A204.1 (cell line): ENCODE measurements around the gene SORL1.
"Not testable (repeated sequence)": the region's sequence is repeated elsewhere in the genome, so short reads cannot be mapped to it uniquely, and the experiment has no call there.

ENCODE experiments used
- FAIRE-seq: peaks from 2 replicates; lab custom pipeline; 2012; peaks lifted over from hg19 to GRCh38; lab: Jason Lieb, UNC

Gene SORL1

DNA sequence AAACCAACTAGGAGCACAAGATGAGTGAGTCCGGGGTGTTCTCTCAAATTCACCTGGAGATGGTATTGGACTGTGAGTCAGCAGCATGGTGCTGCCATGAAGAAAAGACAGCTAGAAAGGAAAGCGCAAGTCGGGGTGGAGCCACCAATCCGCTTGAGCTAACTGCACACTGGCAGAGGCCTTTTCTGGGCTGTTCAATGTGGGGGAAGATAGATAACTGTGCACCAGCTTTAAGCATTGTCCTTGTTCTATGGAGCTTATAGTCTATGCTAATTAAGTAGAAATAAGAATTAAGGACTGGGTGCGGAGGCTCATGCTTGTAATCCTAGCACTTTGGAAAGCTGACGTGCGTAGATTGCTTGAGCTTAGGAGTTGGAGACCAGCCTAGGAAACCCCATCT, 22.6 kb downstream of the SORL1 start:
- FAIRE-seq = no peak

DNA sequence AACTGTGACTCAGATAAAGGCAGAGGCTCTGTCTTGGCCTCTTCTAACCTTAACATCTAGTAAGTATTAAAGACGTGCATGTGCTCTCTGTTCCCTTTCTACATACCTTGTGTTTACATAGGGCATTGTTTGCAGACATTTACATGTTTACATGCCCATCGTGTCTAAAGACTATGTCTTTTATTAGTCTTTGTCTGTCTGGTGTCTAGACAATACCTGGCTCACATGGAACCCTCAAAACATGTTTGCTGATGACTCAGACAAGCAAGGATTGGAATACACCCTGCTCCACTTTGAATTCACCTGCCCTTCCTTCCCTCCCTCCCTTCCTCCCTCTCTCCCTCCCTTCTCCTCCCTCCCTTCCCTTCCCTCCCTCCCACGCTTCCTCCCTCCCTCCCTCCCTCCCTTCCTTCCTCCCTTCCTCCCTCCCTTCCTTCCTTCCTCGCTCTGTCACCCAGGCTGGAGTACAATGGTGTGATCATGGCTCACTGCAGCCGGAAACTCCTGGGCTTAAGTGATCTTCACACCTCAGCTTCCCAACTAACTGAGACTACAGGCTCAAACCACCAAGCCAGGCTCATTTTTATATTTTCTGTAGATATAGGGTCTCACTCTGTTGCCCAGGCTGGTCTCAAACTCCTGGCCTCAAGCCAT, 24.4 kb downstream of the SORL1 start:
- no peak for FAIRE-seq

DNA sequence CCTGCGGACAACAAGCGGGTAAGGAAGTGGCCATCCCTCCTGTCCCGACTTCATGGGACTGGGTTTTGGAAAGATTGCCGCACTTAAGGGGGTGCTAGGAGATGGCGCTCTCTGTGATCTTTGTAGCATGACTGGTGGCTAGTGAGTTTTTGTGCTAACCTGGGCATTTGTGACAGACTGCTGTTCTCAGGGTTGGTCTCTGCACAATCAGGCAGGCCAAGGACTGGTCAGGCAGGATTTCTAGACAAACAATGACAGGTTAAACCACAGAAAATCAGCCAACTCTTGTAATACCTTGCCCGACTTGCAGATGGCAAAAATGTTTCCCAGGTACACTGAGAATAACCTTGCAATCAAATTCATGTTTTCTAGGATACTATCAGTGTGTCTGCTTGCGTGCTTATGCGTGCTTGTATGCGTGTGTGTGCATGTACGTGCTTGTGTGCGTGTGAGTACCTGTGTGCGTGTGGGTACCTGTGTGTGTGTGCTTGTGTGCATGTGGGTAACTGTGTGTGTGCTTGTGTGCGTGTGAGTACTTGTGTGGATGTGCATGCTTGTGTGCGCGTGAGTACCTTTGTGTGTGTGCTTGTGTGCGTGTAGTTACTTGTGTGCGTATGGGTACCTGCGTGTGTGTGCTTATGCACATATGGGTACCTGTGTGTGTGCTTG, 26.2 kb downstream of the SORL1 start:
- FAIRE-seq = no peak

DNA sequence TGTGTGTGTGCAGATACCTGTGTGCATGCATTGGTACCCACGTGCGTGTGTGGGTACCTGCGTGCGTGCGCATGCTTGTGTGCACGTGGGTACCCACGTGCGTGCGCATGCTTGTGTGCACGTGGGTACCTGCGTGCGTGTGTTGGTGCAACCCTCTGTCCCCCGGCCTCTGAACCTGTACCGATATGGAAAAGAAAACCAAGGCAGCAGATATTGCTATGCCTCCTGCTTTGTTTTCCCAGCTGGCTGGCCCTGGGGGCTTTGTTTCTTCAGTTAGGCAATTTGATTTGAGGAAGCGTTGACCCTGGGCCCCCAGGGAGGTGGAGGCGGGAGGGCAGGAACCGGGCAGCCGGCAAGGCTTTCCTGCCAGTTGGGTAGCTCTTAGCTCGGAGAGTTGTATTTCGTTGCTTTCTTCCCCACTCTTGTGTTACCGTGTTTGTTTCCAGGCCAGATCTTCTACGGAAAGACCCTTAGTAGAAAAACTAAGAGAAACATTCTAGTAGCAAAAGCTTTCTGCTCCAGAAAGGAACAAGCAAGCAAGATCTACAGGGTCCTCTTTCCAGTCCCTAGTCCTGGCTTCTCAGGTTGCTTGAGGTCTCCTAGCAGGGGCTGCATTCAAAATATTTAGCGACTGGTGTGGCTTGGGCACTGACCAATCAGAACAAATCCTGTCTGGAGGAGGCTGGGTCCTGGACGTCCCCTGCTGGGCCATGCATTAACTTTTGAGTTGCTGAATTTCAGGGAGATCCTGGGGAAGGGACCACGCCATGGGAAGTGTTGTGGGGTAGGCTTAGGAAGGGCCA, 27.0 kb downstream of the SORL1 start:
- no peak for FAIRE-seq

DNA sequence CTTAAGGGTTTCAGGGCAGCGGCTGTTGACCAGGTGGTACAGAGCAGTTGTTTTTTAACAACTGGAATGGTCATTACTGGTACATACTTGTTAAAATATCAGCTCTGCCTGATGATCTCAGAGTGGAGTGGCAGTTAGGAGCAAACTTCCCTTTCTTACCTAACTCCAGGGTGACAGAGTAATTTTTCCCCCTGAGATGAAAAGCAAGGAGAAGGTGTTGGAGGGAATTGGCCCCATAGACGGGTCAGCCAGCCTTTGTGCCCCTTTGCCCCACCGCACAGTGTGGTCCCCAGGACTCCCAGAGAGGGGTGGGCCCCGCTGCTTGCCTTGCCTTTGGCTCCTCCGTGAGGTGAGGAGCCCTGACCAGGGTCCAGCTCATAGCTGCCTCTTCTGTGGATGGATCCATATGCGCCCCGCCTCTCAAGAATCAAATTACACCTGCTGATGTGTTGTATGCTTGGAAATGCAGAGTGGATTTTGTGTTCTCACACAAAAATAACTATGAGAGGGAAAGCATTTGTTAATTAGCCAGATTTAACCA, 27.7 kb downstream of the SORL1 start:
- FAIRE-seq = no peak

DNA sequence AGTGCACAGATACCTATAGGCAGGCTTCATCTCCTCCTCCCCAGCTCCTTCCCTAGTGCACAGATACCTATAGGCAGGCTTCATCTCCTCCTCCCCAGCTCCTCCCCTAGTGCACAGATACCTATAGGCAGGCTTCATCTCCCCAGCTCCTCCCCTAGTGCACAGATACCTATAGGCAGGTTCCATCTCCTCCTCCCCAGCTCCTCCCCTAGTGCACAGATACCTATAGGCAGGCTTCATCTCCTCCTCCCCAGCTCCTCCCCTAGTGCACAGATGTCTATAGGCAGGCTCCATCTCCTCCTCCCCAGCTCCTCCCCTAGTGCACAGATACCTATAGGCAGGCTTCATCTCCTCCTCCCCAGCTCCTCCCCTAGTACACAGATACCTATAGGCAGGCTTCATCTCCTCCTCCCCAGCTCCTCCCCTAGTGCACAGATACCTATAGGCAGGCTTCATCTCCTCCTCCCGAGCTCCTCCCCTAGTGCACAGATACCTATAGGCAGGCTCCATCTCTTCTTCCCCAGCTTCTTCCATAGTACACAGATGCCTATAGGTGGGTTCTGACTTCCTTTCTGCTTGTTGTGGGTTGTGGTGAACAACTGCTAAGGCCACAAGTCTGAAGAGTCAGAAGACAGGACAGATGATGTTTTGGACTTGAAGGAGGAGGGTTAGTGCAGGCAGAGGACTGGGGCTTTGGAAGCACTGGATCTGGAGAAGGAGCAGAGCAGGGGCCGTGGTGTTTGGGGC, 29.5 kb downstream of the SORL1 start:
- FAIRE-seq = not testable (repeated sequence)

DNA sequence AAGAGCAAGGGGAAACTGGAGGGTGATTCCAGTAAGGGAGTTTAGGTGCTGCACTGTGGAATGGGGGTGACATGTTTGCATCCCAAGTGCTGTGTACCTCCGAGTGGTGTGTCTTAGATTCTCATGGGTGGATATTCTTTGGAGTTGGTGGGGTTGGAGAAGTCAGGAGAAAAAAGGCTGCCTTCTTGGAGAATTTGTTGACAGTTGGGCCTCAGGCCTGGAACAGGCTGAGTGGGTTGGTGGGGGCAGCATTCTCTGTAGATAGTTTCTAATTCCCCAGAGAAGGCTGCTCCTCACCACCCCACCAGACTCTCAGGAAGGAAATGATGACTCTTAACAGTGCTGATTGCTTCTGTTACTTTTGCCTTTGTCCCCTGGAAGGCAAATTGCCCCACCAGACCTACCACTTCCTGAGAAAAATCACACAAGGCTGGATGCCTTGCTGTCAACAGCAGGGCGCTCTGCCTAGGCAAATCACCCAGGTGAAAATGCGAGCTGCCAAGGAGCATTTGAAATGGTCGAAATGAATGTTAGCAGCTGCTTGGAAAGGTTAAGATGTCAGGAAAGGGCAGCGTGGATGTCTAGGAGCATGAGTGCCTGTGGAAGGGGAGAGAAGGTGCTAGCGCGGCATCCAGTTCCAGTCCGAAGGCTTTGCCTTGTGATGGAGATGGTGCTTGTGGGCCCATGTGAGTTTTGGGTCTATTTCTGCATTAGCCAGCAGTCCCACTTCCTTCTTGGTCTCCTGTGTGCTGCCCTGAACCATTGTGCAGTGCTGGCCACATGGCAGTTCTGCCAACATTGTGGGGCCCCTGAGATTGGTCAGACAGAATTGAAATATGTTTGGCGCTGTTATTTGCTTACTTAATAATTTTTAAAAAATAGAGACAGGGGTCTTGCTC, 30.4 kb downstream of the SORL1 start:
- FAIRE-seq = no peak

DNA sequence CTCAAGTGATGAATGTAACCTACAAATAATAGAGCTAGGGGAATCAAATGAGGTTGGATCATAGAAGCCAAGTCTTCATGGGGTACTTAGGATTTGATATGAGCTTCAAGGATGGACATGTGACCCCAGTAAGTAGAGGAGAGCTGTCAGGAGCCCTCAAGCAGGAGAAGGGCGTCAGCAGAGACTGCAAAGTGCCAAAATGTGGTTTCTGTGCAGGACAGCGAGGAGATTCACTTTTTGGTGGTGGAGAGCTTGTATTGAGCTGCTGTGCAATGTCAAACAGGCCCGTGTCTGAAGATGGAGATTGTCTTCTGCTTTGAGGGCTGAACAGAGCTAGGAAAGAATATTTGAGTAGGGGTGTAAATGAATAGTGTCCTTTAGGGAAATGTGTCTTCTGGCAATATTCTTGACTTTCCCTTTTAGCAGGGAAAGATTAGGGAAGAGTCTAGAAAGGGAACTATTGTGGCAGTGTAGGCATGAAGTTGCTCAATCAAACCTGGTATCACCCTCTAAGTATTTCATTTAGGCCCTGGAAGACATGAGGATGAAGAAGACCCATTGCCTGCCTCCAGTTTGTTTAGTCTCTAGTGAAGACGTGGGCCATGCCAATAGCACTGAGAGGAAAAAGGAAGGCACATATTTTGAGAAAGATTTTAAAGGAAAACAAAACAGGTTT, 31.8 kb downstream of the SORL1 start:
- FAIRE-seq = no peak

DNA sequence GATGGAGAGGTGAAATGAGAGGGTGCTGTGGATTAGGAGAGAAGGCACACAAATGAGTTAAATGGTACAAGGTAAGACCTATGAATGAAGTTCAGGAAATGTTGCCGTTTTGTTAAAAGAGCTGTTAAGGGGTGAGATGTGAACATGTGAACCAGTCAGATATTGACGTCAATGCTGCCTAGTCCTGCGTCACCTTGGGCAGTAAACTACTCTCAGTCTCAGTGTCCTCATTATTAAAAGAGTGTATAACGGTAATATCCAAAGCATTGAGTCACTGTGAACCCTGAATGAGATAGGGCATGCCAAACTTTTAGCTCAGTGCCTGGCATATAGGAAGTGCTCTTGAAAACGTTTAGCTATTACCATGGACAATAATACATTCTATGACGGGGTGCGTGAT, 33.1 kb downstream of the SORL1 start:
- FAIRE-seq = no peak

DNA sequence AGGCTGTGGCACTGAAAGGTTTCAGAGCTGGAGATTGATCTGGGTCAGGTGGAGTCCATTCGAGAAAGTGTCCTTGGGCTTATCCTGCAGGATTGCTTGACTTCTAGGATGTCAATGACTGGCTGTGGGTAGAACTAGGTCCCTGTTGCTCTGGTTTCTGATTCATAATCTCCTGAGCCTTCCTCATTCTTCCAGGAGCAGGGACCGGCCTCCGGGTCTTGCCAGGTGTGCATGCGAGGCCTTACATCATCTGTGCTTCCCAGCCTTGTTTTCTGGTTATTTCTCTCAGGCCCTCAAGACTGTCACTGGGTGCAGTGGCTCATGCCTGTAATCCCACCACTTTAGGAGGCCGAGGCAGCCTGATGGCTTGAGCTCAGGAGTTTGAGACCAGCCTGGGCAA, 33.9 kb downstream of the SORL1 start:
- FAIRE-seq = no peak

DNA sequence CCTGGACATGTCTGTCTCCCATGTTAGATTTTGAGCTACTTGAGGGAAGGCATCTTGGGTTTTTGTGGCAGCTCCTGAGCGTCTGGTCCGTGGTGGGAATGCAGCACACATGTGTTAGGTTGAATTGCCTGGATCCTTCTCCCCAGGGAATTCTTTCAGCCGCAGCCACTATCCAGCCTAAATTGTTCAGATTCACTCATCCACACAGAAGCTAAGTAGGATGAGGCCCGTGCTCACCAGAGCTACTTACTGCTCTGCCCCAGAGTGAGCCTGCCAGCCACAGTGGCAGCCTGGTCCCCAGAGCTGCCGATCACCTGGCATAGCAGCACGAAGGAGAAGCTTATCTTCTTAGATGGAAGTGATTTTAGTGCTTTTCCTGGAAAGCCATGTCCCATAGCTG, 35.1 kb downstream of the SORL1 start:
- FAIRE-seq = no peak

DNA sequence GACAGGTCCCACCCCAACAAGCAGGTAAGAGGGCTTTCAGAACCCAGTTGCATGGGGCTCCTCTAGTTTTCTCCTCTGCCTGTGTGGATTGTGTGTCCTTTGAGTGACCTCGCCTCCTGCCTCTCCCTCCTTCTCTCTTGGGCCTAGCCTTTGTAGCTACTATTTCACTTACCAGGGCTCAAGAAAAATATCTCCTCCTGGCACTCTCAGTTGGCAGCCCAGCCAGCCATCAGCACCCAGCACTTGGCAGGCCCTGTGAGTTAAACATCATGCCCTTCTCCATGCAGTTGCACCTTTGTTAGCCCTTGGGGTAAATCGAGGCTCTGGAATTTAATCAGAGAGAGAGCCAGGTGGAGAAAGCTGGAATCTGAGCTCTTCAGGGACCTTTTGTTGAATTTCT, 36.1 kb downstream of the SORL1 start:
- no peak for FAIRE-seq

DNA sequence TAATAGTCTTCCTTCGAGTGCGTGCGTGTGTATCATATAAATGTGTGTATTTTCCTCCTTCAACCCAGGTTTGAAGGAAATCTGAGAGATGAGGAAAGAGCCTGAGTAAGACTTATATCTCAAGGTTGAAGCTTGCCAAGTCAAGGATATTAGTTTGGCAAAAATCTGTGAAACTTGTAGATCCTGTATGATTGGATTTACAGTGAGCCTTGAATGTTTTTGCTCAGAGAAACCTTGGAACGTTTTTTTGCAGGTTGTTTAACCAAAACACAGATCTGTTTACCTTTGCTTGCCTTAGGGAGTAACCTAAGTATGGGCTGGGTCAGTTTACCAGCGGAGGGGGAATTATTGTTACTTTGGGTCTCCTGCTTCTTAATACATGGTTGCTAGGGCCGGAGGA, 36.5 kb downstream of the SORL1 start:
- FAIRE-seq = no peak

DNA sequence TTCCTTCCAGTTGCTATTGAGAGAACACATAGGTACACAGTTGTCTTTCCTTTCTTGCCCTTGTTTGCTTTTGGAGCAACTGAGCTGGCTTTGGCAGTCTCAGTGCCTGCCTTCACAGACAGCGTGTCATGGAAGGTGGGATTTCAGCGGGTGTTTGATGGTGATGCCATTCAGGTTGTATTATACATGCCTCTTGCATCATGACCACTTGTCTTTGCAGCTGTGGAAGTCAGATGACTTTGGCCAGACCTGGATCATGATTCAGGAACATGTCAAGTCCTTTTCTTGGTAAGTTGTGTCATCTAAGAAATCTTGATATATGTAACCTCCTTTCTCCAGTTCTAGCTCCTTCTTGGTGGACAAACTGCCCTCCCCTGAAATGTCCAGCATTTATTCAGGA, 37.7 kb downstream of the SORL1 start:
- FAIRE-seq = no peak

DNA sequence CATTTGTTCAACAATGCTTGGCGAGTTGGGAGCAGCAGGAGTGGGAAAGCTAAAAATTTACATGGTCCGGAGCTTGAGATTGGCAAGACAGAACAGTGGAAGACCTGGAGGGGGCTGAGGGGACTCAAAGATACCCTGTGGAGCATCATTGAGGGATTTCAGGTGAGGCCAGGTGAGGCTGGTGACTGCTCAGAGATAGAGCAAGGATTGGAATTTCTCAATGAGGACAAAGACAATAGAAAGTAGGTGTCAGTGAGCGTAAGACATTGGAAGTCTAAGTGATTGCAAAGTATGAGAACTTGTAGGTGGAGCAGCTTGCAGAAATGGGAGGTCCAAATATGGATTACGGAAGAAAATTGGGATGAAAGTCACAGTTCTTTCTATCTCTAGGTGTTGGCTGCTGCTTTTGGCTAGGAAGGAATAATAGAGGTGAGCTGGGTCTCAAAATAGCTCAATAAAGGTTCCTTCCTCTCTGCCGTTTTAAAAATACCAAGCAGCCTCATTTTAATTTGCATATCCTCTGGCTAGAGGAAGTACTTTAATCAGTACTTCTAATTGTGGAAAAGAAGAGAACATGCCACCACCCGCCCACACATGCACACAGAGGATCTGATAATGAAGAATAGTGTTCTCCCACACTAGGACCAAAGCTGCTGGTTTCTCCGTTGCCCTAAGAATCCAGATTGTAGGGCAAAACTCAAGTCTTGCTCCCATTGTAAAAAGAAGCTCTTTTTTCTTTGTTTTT, 42.4 kb downstream of the SORL1 start:
- FAIRE-seq = no peak

DNA sequence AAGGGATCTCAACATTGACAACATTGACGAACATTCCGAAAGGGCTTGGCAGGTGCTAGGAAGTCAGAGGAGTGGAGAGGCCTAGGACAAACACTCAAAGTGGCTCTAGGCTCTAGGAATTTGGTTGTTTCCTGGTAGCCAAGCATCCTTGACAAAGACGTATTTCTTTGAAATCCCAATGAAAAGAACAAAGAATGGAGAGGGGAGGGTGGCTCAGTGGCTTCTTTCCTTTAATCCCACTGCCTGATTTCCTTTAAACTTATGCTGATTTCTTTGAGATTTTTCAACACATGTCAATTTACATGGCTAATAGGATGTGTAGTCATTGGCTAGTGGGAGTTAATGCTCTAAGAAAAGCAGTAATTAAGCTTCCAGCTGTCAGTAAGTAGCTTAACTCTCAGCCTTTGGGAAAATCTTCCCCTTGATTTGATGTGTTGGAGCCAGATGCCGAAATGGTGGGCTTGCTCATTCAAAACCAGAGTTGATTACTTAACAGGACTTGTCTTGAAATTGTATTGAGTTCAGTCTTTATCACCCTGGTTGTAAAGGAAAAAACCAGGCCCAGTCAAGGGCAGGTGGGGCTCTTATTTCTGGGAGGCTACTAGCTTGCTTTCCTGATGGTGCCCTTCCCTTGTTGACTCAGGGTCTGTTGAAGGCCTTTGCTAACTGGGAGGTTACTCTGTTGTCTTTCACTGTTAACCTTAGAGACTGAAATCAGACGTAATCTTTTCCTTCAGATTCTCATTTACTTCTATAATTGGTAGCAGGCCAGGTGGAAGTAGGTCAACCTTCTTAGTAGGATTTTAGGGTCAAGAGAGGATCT, 45.3 kb downstream of the SORL1 start:
- no peak for FAIRE-seq

DNA sequence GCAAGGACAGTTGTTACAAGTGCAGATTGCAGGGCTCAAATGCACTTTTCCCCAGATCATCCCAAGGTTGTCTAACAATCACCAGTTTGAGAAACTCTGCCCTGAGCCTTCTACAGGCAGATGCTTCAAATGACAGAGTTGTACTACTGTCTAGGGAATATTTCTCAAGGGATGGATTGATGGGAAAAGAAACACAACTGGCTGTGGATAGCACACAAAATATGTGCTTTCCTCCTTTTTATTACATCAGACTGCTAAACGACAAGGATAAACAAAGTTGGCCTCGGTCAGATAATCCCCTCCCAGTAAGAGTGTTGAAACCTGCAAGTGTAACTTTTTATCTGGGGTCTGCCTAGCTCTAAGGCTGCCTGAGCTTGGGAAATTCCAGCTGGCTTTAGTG, 47.3 kb downstream of the SORL1 start:
- FAIRE-seq = no peak

DNA sequence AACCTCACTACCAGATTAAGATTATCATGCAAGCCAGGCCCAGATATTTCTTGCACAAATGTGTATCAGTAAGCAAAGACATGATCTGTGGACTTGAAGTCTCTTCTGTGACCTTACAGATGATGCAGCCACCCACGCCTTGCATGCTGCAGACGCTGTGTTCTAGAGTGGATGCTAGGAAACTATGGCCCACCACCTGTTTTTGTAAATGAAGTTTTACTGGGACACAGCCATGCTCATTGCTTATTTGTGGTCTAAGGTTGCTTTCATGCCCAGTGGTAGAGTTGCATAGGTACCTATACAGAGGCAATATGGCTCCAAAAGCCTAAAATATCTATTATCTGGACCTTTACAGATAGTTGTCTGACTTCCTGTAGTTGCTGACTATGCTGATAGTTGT, 48.2 kb downstream of the SORL1 start:
- no peak for FAIRE-seq

DNA sequence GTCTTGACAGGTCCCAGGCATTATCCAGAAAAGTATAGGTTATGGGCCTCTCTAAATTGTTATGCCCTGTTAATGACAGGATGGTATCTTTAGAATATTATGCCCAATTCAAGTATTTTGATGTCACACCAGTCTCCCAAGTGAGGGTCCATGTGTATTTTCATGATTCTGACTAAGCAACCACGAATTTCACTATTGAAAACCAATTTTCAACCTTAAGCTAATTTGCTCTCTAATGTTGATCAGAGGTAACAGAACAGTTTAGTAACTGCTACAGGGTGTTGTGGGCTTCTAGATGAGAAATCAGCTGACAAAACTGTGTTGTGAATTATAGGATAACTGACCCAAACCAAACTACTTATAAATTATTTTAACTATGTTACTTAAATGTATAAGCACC, 48.6 kb downstream of the SORL1 start:
- FAIRE-seq = no peak
